ENCODE measurements around the gene MRPL53. TPM values are rescaled to one million over a fixed set of nuclear protein-coding genes. Genes with fewer than 3 reads are reported as not detected.

MRPL53 gene
- total and polyA plus RNA-seq, 2 of the 4 experiments (the other 2 are of a cell fraction): 5.2 to 39.0 TPM

DNA sequence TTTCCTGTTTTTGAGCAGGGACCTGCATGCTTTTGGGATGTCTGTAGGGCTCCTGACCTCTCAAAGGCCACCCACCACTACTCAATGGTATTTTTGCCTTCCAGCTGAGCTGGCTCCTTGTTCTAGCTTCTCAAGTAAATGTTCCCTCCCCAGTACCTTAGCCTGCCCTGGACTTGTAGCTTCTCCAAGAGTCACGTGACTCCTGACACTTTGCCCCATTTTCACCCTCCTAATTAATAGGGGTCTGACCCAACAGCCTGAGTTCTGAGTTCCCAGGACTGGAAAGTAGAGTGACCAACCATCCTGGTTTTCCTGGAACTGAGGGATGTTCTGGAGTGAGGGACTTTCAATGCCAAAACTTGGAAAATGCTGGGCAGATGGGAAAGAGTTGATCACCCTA is 23.0 kb upstream of the MRPL53 start:
- TF ChIP-seq CHD1 (IDR thresholded peaks at IDR 0.05; ENCODE audit: low read depth, low read length): no peak
- TF ChIP-seq MXI1 (IDR thresholded peaks at IDR 0.05; ENCODE audit: borderline replicate concordance, low read depth, low read length): no peak
- no peak for TF ChIP-seq MAZ (IDR thresholded peaks at IDR 0.05; ENCODE audit: borderline replicate concordance, low read depth, low read length)
- TF ChIP-seq SMC3 (IDR thresholded peaks at IDR 0.05; ENCODE audit: low read depth, low read length): no peak
- no peak for TF ChIP-seq BHLHE40 (IDR thresholded peaks at IDR 0.05; ENCODE audit: low read depth, low read length)
- TF ChIP-seq RCOR1 (IDR thresholded peaks at IDR 0.05; ENCODE audit: insufficient replicate concordance, low read length): no peak
- TF ChIP-seq FOS (IDR thresholded peaks at IDR 0.05; ENCODE audit: low read depth, low read length): no peak
- no peak for TF ChIP-seq POLR2A (IDR thresholded peaks at IDR 0.05; ENCODE audit: low read depth, low read length)
- no peak for TF ChIP-seq NFE2L2 (IDR thresholded peaks at IDR 0.05; ENCODE audit: low read depth, low read length)
- TF ChIP-seq RAD21 (IDR thresholded peaks at IDR 0.05; ENCODE audit: low read length): no peak
- TF ChIP-seq, protein P1, sequence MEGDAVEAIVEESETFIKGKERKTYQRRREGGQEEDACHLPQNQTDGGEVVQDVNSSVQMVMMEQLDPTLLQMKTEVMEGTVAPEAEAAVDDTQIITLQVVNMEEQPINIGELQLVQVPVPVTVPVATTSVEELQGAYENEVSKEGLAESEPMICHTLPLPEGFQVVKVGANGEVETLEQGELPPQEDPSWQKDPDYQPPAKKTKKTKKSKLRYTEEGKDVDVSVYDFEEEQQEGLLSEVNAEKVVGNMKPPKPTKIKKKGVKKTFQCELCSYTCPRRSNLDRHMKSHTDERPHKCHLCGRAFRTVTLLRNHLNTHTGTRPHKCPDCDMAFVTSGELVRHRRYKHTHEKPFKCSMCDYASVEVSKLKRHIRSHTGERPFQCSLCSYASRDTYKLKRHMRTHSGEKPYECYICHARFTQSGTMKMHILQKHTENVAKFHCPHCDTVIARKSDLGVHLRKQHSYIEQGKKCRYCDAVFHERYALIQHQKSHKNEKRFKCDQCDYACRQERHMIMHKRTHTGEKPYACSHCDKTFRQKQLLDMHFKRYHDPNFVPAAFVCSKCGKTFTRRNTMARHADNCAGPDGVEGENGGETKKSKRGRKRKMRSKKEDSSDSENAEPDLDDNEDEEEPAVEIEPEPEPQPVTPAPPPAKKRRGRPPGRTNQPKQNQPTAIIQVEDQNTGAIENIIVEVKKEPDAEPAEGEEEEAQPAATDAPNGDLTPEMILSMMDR (conservative IDR thresholded peaks at IDR 0.05; ENCODE audit: low read depth, low read length): no peak
- TF ChIP-seq, protein P2, sequence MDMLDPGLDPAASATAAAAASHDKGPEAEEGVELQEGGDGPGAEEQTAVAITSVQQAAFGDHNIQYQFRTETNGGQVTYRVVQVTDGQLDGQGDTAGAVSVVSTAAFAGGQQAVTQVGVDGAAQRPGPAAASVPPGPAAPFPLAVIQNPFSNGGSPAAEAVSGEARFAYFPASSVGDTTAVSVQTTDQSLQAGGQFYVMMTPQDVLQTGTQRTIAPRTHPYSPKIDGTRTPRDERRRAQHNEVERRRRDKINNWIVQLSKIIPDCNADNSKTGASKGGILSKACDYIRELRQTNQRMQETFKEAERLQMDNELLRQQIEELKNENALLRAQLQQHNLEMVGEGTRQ (IDR thresholded peaks at IDR 0.05; ENCODE audit: low read depth, low read length): no peak
- no peak for TF ChIP-seq RFX5 (IDR thresholded peaks at IDR 0.05; ENCODE audit: low read depth, low read length)
- TF ChIP-seq, protein P3, sequence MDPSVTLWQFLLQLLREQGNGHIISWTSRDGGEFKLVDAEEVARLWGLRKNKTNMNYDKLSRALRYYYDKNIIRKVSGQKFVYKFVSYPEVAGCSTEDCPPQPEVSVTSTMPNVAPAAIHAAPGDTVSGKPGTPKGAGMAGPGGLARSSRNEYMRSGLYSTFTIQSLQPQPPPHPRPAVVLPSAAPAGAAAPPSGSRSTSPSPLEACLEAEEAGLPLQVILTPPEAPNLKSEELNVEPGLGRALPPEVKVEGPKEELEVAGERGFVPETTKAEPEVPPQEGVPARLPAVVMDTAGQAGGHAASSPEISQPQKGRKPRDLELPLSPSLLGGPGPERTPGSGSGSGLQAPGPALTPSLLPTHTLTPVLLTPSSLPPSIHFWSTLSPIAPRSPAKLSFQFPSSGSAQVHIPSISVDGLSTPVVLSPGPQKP (IDR thresholded peaks at IDR 0.05; ENCODE audit: borderline replicate concordance, low read depth, low read length): no peak
- TF ChIP-seq MAFK (IDR thresholded peaks at IDR 0.05; ENCODE audit: low read depth, low read length): no peak
- no peak for TF ChIP-seq CEBPB (IDR thresholded peaks at IDR 0.05; ENCODE audit: low read depth, low read length)
- Histone ChIP-seq H4K8ac (ENCODE audit: low read depth in 2 of 2, low read length in 2 of 2) (no peak overlapping the region), H3K36me3 (ENCODE audit: control insufficient read depth, insufficient read depth, low read length) (peaks cover 35% of the 10 kb centered on the region), H3K4me2 (ENCODE audit: low read depth, low read length) (no peak overlapping the region), H4K91ac (ENCODE audit: insufficient read depth, low read depth, low read length) (no peak overlapping the region), H2BK15ac (ENCODE audit: low read depth, low read length) (no peak overlapping the region), H3K27ac (ENCODE audit: insufficient read depth, low read length) (no peak overlapping the region), H2BK120ac (ENCODE audit: low read depth, low read length) (no peak overlapping the region), H3K9ac (ENCODE audit: low read depth, low read length) (no peak overlapping the region), H3K4me3 (ENCODE audit: insufficient read depth, low read depth, low read length) (no peak overlapping the region), H2AK9ac (replicated peaks; ENCODE audit: low read depth, low read length, poor library complexity) (no peak overlapping the region), H3K56ac (ENCODE audit: extremely low read depth, insufficient read depth, low read length) (no peak overlapping the region), H4K5ac (ENCODE audit: low read depth, low read length) (no peak overlapping the region), H2BK5ac (ENCODE audit: low read depth, low read length, poor library complexity, severe bottlenecking) (no peak overlapping the region), H2AK5ac (ENCODE audit: low read depth, low read length) (no peak overlapping the region), H3K79me1 (ENCODE audit: low read depth in 1 of 2, low read length in 2 of 2) (peaks cover 0 to 11% of the 10 kb centered on the region in 2 experiments; a peak in 1 of 4 replicates), H2AFZ (replicated peaks; ENCODE audit: low read length, poor library complexity) (no peak overlapping the region), H3K4me1 (ENCODE audit: control insufficient read depth, insufficient read depth, low read length) (peaks cover 7% of the 10 kb centered on the region; the same call in 1 of the 2 replicates), H3K18ac (ENCODE audit: low read depth, low read length) (no peak overlapping the region), H3K23ac (ENCODE audit: low read depth, low read length) (no peak overlapping the region), H3K27me3 (ENCODE audit: control insufficient read depth, insufficient read depth, low read length) (peaks cover 31% of the 10 kb centered on the region), H3K4ac (ENCODE audit: low read depth, low read length) (no peak overlapping the region), H3K9me1 (ENCODE audit: insufficient read depth, low read length) (no peaks in the 10 kb centered on the region), H4K20me1 (ENCODE audit: insufficient read depth, low read length) (no peaks in the 10 kb centered on the region), H3K9me3 (ENCODE audit: control insufficient read depth, insufficient read depth, low read length) (no peaks in the 10 kb centered on the region), H3K14ac (replicated peaks; ENCODE audit: low read depth, low read length) (no peak overlapping the region), H2BK20ac (ENCODE audit: low read depth, low read length) (no peak overlapping the region)
- no peak for DNase-seq
- ATAC-seq (ENCODE audit: low read depth): no peak
- CTCF ChIA-PET: no interaction called here
- intact Hi-C loops (cut with micrococcal nuclease): no loop called here
- POLR2A ChIA-PET (ENCODE audit: unreplicated experiment): no interaction called here
- no CpG with 5 or more reads among the region's 1 CpG for WGBS, 2 experiments (ENCODE audit: extremely low coverage in 2 of 2, insufficient read length in 1 of 2)
- in situ Hi-C loops (cut with MboI; ENCODE audit: low sequenced_read_pairs): loop anchor here (25.0 kb wide), 1 partner anchor 367 kb away; no protein-coding TSS in a partner anchor
- dilution Hi-C loops (cut with HindIII; ENCODE audit: low sequenced_read_pairs, unreplicated experiment): no loop called here
- no TSS peak for BruUV-seq (replicated peaks)
